HepG2 (cell line): ENCODE measurements around the gene SLC23A2. TPM values are rescaled to one million over a fixed set of nuclear protein-coding genes. Genes with fewer than 3 reads are reported as not detected.
A peak's percentile ranks its signal among the peaks of the same experiment; 100 is the strongest.

ENCODE experiments used
- BORCS8-MEF2B ChIP-seq: sonication (generic); formaldehyde crosslinking; IDR thresholded peaks from 2 replicates; pipeline ENCODE4 v1.8.0; 2022; ENCODE audit warnings: mild to moderate bottlenecking, missing genetic modification reagents
- CREB1 ChIP-seq, 2 experiments: fragments of 450-650 bp in 1 of 2; IDR thresholded peaks; 2 replicates each; pipeline ENCODE4 v1.6.1; 2016 to 2017; ENCODE audit warnings: control low read depth in 1 of 2, mild to moderate bottlenecking in 1 of 2, missing compliant biosample characterization in 1 of 2, missing genetic modification characterization in 1 of 2
- ESRRA ChIP-seq: sonication (generic); formaldehyde crosslinking; IDR thresholded peaks from 2 replicates; pipeline ENCODE4 v1.5.1; 2020; ENCODE audit warnings: mild to moderate bottlenecking, low read depth, missing genetic modification reagents
- EZH2 ChIP-seq: conservative IDR thresholded peaks from 2 replicates; pipeline ENCODE4 v1.6.1; 2012; ENCODE audit warnings: mild to moderate bottlenecking, low read depth, low read length, moderate library complexity
- FOXK1 ChIP-seq: sonication (generic); formaldehyde crosslinking; IDR thresholded peaks from 2 replicates; pipeline ENCODE4 v1.4.0; 2020; ENCODE audit warnings: low read depth, missing genetic modification reagents, borderline replicate concordance
- MBNL3 ChIP-seq: fragments of 250-450 bp; sonication (Bioruptor Pico); conservative IDR thresholded peaks from 2 replicates; pipeline ENCODE4 v1.8.0; 2022; ENCODE audit warnings: mild to moderate bottlenecking, inconsistent platforms
- RBFOX2 ChIP-seq: fragments of 200-400 bp; formaldehyde crosslinking; IDR thresholded peaks from 2 replicates; pipeline ENCODE4 v1.6.1; 2017; ENCODE audit warnings: low read depth, mild to moderate bottlenecking, low read length
- ZBTB40 ChIP-seq, 2 experiments: fragments of 450-650 bp in 1 of 2; sonication (generic) in 1 of 2; formaldehyde crosslinking in 1 of 2; IDR thresholded peaks; 2 replicates each; pipeline versions ENCODE4 v1.6.1 to v1.8.0; 2016 to 2022; ENCODE audit warnings: antibody characterized with exemption in 1 of 2, mild to moderate bottlenecking in 1 of 2, missing genetic modification reagents in 1 of 2
- ZFYVE20 ChIP-seq: sonication (generic); formaldehyde crosslinking; IDR thresholded peaks from 2 replicates; pipeline ENCODE4 v1.8.0; 2023; ENCODE audit warnings: low read depth, mild to moderate bottlenecking, moderate library complexity, missing genetic modification reagents, borderline replicate concordance
- ZNF10 ChIP-seq: sonication (generic); formaldehyde crosslinking; IDR thresholded peaks from 2 replicates; pipeline ENCODE4 v1.4.0; 2020; ENCODE audit warnings: mild to moderate bottlenecking, low read depth, missing genetic modification reagents, borderline replicate concordance
- ZNF205 ChIP-seq: IDR thresholded peaks from 2 replicates; pipeline ENCODE4 v1.6.1; 2018; ENCODE audit warnings: missing biosample characterization, missing genetic modification reagents
- ZNF354B ChIP-seq: sonication (generic); formaldehyde crosslinking; IDR thresholded peaks from 2 replicates; pipeline ENCODE4 v1.8.0; 2022; ENCODE audit warnings: mild to moderate bottlenecking, missing genetic modification reagents
- ZNF362 ChIP-seq: sonication (generic); formaldehyde crosslinking; IDR thresholded peaks from 2 replicates; pipeline ENCODE4 v1.4.0; 2020; ENCODE audit warnings: missing genetic modification reagents, mild to moderate bottlenecking, borderline replicate concordance
- ZNF572 ChIP-seq: sonication (generic); formaldehyde crosslinking; IDR thresholded peaks from 2 replicates; pipeline ENCODE4 v1.5.1; 2020; ENCODE audit warnings: mild to moderate bottlenecking, missing genetic modification reagents
- polyA plus RNA-seq, 8 experiments: library from polyadenylated mRNA; depleted of rRNA in 3 of 8; stranded (reverse) in 7 of 8; unstranded in 1 of 8; fragments of >200 nt; fragmentation: Illumina TruSeq in 4 of 8; extraction: Trizol in 4 of 8; gene quantifications; 2 replicates each; pipeline versions ENCODE4 v1.2.1 to v1.2.3, GENCODE V29; 2011 to 2016; ENCODE audit warnings: low read depth in 4 of 8, missing spikeins in 1 of 8, mixed read lengths in 1 of 8; ENCODE audit not compliant: insufficient read depth in 1 of 8
- total RNA-seq, 5 experiments: library from RNA; depleted of rRNA; stranded (reverse); fragments of >200 nt; fragmentation: Illumina TruSeq; extraction: Trizol; gene quantifications; 2 replicates each; pipeline ENCODE4 v1.2.3, GENCODE V29; 2016; ENCODE audit warnings: low read depth in 1 of 5

The SLC23A2 gene
- total and polyA plus RNA-seq, 2 of the 13 experiments (the other 11 are each of a cell fraction or from before 2014, with no cell fraction given), result 42.2 to 51.2 TPM

- TF ChIP-seq ZNF362 (CRISPR knock-in tag) (peak; percentile 75; the same call in 1 of the 2 replicates), ZNF205 (CRISPR knock-in tag) (peak; percentile 95), ZFYVE20 (CRISPR knock-in tag) (no peak), FOXK1 (CRISPR knock-in tag) (peak; percentile 98), ZNF354B (CRISPR knock-in tag) (peak; percentile 95), CREB1 (IDR thresholded peaks at IDR 0.05) (0 out of 2 replicates have a peak, but pooled peaks have one; percentile 22), CREB1 (CRISPR knock-in tag; IDR thresholded peaks at IDR 0.05) (peak; percentile 55; the same call in 1 of the 2 replicates), ZBTB40 (IDR thresholded peaks at IDR 0.05) (no peak), ZBTB40 (CRISPR knock-in tag; IDR thresholded peaks at IDR 0.05) (0 out of 2 replicates have a peak, but pooled peaks have one; percentile 56), ESRRA (peak; percentile 93), EZH2 (no peak), BORCS8-MEF2B (CRISPR knock-in tag) (peak; percentile 96), ZNF572 (CRISPR knock-in tag) (0 out of 2 replicates have a peak, but pooled peaks have one; percentile 37), ZNF10 (CRISPR knock-in tag) (no peak), RBFOX2 (peak; percentile 57; the same call in 1 of the 2 replicates), MBNL3 (CRISPR knock-in tag) (no peak)
Observed at GRCh38 chr20:4973330-4974097, 27.8 kb downstream of the SLC23A2 start (continued).
